Ascending aorta (tissue), 2 donors: ENCODE results near the gene GDPD3. TPM values are rescaled to one million over a fixed set of nuclear protein-coding genes. Genes with fewer than 3 reads are reported as not detected.
A peak's percentile ranks its signal among the peaks of the same experiment; 100 is the strongest.

Experiments used
- DNase-seq, 2 donors: peaks; one replicate each; pipeline ENCODE4 v3.0.0-alpha.2; 2019; ENCODE audit warnings: low spot score in 2 of 2
- H3K27ac ChIP-seq, 2 donors: fragments of 200-600 bp; sonication (generic); one replicate each; pipeline ENCODE4 v1.5.1; 2016 to 2017; ENCODE audit warnings: mild to moderate bottlenecking in 1 of 2
- H3K27me3 ChIP-seq: fragments of 200-600 bp; sonication (generic); one replicate; pipeline ENCODE4 v1.5.1; 2017
- H3K36me3 ChIP-seq, 2 donors: fragments of 200-600 bp; sonication (generic); one replicate each; pipeline ENCODE4 v1.5.1; 2016
- H3K4me1 ChIP-seq, 2 donors: fragments of 200-600 bp; sonication (generic); one replicate each; pipeline ENCODE4 v1.5.1; 2016 to 2017; ENCODE audit warnings: mild to moderate bottlenecking in 1 of 2
- H3K4me3 ChIP-seq, 2 donors: fragments of 200-600 bp; sonication (generic); one replicate each; pipeline ENCODE4 v1.5.1; 2016 to 2017; ENCODE audit warnings: mild to moderate bottlenecking in 1 of 2
- H3K9me3 ChIP-seq, 2 donors: fragments of 200-600 bp; sonication (generic); one replicate each; pipeline ENCODE4 v1.5.1; 2016
- intact Hi-C: fragments of 100-400 bp; cut with DNase I; formaldehyde crosslinking; loops from one replicate; pipeline ENCODE4 v1.15.1; 2023
- total RNA-seq: library from RNA; depleted of rRNA; stranded (reverse); fragments of >200 nt; gene quantifications from one replicate; pipeline ENCODE4 v1.1.0, GENCODE V29; 2016
- TF ChIP-seq, protein P1 (sequence below), 3 experiments: fragments of 200-600 bp in 2 of 3; fragments of 450-650 bp in 1 of 3; sonication (generic) in 2 of 3; IDR thresholded peaks; one replicate each; pipeline ENCODE4 v1.5.1; 2016 to 2019; ENCODE audit warnings: antibody characterized with exemption in 3 of 3, mild to moderate bottlenecking in 1 of 3, moderate library complexity in 1 of 3

Gene GDPD3
- total RNA-seq, 1 donor from 2014 or later, result 0.53 TPM

DNA sequence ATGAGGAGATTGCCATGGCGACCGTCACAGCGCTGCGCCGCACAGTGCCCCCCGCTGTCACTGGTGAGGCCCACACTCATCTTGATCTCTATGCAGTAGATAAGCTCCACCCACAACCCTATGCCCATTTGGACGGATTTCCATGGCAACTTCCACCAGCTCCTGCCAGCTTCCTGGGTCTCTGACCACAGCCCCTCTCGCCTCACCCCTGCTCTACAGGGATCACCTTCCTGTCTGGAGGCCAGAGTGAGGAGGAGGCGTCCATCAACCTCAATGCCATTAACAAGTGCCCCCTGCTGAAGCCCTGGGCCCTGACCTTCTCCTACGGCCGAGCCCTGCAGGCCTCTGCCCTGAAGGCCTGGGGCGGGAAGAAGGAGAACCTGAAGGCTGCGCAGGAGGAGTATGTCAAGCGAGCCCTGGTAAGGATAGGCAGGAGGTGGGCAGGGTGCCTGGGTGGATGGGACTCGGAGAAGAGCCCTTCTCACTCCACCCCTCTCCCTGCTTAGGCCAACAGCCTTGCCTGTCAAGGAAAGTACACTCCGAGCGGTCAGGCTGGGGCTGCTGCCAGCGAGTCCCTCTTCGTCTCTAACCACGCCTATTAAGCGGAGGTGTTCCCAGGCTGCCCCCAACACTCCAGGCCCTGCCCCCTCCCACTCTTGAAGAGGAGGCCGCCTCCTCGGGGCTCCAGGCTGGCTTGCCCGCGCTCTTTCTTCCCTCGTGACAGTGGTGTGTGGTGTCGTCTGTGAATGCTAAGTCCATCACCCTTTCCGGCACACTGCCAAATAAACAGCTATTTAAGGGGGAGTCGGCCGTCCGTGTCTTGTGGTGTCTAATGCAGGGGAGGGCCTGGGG lies 43.5 kb downstream of the GDPD3 start:
- intact Hi-C loops, result loop anchor here (5.0 to 10.0 kb wide), 3 partner anchors 248 to 585 kb away; partner anchors contain the start of genes FBRS, MAZ, MVP and PRR14
- TF ChIP-seq, protein P1, sequence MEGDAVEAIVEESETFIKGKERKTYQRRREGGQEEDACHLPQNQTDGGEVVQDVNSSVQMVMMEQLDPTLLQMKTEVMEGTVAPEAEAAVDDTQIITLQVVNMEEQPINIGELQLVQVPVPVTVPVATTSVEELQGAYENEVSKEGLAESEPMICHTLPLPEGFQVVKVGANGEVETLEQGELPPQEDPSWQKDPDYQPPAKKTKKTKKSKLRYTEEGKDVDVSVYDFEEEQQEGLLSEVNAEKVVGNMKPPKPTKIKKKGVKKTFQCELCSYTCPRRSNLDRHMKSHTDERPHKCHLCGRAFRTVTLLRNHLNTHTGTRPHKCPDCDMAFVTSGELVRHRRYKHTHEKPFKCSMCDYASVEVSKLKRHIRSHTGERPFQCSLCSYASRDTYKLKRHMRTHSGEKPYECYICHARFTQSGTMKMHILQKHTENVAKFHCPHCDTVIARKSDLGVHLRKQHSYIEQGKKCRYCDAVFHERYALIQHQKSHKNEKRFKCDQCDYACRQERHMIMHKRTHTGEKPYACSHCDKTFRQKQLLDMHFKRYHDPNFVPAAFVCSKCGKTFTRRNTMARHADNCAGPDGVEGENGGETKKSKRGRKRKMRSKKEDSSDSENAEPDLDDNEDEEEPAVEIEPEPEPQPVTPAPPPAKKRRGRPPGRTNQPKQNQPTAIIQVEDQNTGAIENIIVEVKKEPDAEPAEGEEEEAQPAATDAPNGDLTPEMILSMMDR (IDR thresholded peaks at IDR 0.05), result no peak

DNA sequence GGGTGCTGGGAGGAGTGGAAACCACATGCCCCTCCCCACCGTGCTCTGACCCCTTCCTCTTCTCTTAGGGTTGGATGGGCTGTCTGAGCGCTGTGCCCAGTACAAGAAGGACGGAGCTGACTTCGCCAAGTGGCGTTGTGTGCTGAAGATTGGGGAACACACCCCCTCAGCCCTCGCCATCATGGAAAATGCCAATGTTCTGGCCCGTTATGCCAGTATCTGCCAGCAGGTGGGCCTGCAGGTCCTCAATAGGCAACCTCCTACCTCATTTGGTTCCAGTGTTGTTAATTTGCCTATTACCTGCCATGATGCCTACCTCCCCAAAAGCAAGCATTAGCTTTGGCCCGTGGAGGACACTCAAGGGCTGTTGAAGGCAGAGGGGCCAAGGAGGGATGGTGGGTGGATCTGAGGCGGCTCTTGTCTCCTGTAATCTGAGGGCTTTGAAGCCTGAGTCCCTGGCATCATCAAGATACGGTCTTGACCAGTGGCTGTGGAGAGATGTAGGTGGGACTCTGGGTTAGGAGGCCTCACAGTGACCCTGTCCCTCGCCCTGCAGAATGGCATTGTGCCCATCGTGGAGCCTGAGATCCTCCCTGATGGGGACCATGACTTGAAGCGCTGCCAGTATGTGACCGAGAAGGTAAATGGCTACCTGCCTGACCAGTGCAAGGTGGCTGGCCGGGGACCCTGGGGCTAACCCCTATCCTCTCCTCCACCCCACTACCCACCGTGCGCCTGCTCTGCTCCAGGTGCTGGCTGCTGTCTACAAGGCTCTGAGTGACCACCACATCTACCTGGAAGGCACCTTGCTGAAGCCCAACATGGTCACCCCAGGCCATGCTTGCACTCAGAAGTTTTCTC lies 44.4 kb downstream of the GDPD3 start:
- no peaks in the 10 kb centered on the region for H3K9me3 ChIP-seq
- intact Hi-C loops, result loop anchor here (5.0 to 10.0 kb wide), 3 partner anchors 247 to 586 kb away; partner anchors contain the start of genes FBRS, MAZ, MVP and PRR14
- peak overlapping the region; percentile 42 to 48 for H3K27ac ChIP-seq
- no peak for DNase-seq
- peaks cover 55 to 63% of the 10 kb centered on the region in 2 donors for H3K36me3 ChIP-seq
- TF ChIP-seq, protein P1 (IDR thresholded peaks at IDR 0.05), result peak in 2 of 3 experiments; percentile 12 to 16
- H3K4me3 ChIP-seq, result peak overlapping the region in 1 of 2 donors; percentile 92
- no peaks in the 10 kb centered on the region for H3K27me3 ChIP-seq
- peaks cover 18 to 38% of the 10 kb centered on the region in 2 donors for H3K4me1 ChIP-seq

More for the DNA sequence above, 43.5 kb downstream of the GDPD3 start:
- Histone ChIP-seq H3K9me3 (no peaks in the 10 kb centered on the region), H3K27me3 (no peaks in the 10 kb centered on the region), H3K4me1 (peaks cover 18 to 38% of the 10 kb centered on the region in 2 donors), H3K36me3 (peaks cover 55 to 63% of the 10 kb centered on the region in 2 donors), H3K4me3 (peak overlapping the region in 1 of 2 donors; percentile 7), H3K27ac (peak overlapping the region; percentile 14 to 31)
- DNase-seq, result no peak

DNA sequence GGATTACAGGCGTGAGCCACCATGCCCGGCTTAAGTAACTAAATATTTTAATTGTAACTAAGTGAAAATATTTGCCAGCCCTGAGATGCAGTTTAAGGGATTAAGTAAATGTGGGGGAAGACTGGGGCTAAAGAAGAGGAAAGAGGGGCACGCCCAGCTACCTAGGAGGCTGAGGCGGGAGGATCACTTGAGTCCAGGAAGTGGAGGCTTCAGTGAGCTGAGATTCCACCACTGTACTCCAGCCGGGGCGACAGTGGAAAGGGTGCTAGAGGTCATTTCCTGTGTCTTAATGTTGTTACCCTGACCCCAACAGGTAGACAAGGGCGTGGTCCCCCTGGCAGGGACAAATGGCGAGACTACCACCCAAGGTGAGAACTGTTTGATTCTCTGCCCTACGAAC lies 45.0 kb downstream of the GDPD3 start:
- no peaks in the 10 kb centered on the region for H3K9me3 ChIP-seq
- peaks cover 19 to 44% of the 10 kb centered on the region in 2 donors for H3K4me1 ChIP-seq
- TF ChIP-seq, protein P1 (IDR thresholded peaks at IDR 0.05), result no peak
- H3K27me3 ChIP-seq, result no peaks in the 10 kb centered on the region
- no peak for DNase-seq
- intact Hi-C loops, result loop anchor here (5.0 to 10.0 kb wide), 3 partner anchors 246 to 586 kb away; partner anchors contain the start of genes FBRS, MAZ, MVP and PRR14
- peaks cover 55 to 60% of the 10 kb centered on the region in 2 donors for H3K36me3 ChIP-seq
- peak overlapping the region in 1 of 2 donors; percentile 92 for H3K4me3 ChIP-seq
- peak overlapping the region; percentile 42 to 48 for H3K27ac ChIP-seq

DNA sequence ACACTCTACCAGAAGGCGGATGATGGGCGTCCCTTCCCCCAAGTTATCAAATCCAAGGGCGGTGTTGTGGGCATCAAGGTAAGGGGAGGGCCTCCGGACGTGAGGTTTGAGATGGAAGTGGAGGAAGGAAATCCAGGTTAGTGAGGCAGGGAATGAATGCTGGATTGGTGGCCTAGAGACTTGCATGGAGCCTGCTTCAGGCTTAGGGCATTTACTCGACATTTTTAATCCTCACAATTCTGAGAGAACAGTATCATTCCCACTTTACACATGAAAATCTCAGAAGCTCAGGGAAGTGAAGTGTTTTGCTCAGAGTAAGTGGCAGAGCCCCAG lies 45.8 kb downstream of the GDPD3 start:
- Histone ChIP-seq H3K27ac (peak overlapping the region; percentile 97 to 99), H3K27me3 (no peaks in the 10 kb centered on the region), H3K9me3 (no peaks in the 10 kb centered on the region), H3K4me3 (peak overlapping the region; percentile 92), H3K4me1 (peaks cover 22 to 51% of the 10 kb centered on the region in 2 donors), H3K36me3 (peaks cover 53 to 54% of the 10 kb centered on the region in 2 donors)
- DNase-seq, result no peak
- intact Hi-C loops, result loop anchor here (5.0 to 10.0 kb wide), 3 partner anchors 245 to 587 kb away; partner anchors contain the start of genes FBRS, MAZ, MVP and PRR14
- TF ChIP-seq, protein P1 (IDR thresholded peaks at IDR 0.05), result no peak
